HG03460 (cell line): Measurements from ENCODE around the gene TAGLN.

ENCODE experiments used
- ATAC-seq: cut with Tn5 transposase; IDR thresholded peaks from one replicate; pipeline ENCODE4 v1.9.1; 2021; ENCODE audit not compliant: unreplicated experiment

TAGLN gene

DNA sequence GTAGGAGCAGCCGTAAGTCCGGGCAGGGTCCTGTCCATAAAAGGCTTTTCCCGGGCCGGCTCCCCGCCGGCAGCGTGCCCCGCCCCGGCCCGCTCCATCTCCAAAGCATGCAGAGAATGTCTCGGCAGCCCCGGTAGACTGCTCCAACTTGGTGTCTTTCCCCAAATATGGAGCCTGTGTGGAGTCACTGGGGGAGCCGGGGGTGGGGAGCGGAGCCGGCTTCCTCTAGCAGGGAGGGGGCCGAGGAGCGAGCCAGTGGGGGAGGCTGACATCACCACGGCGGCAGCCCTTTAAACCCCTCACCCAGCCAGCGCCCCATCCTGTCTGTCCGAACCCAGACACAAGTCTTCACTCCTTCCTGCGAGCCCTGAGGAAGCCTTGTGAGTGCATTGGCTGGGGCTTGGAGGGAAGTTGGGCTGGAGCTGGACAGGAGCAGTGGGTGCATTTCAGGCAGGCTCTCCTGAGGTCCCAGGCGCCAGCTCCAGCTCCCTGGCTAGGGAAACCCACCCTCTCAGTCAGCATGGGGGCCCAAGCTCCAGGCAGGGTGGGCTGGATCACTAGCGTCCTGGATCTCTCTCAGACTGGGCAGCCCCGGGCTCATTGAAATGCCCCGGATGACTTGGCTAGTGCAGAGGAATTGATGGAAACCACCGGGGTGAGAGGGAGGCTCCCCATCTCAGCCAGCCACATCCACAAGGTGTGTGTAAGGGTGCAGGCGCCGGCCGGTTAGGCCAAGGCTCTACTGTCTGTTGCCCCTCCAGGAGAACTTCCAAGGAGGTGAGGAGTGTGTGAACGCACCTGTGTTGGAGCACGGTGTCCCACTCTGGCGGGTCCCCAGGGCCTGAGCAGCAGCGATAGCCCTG, at the start of gene TAGLN:
TAGLN (plus strand) TSS at position 318 of the 863 bp plus-strand sequence. CDS start 3,644 bp downstream, outside the sequence.
- ATAC-seq: no peak

DNA sequence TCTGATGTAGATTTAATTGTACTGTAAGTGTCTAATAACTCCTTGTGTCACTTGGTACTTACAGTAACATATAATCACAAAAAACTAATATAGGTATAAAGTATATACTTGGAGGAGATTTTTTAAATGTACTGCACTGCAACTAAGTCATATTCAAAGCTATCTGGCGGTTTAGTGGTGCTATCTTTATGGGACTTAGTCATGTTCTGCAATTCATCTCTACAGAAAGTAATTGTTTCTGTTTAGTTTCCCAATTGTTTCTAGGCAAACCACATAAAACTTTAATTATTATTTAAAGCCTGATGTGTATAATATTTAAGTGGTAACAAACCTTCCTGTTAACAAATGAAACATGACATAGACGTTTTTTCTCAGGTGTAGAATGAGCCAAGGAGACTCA, 47.1 kb upstream of the TAGLN start:
- ATAC-seq: no peak

DNA sequence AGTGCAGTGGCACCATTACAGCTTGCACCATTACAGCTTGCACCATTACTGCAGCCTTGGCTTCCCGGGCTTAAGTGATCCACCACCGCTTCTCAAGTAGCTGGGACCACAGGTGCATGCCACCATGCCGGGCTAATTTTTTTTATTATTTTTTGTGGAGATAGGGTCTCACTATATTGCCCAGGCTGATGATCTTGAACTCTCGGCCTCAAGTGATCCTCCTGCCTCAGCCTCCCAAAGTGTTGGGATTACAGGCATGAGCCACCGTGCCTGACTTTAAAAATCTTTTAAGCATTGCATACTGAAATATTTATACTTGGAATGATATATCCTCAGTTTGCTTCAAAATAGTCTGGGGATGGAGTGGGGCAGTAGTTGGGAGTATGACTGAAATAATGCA, 44.7 kb upstream of the TAGLN start:
- ATAC-seq: no peak

DNA sequence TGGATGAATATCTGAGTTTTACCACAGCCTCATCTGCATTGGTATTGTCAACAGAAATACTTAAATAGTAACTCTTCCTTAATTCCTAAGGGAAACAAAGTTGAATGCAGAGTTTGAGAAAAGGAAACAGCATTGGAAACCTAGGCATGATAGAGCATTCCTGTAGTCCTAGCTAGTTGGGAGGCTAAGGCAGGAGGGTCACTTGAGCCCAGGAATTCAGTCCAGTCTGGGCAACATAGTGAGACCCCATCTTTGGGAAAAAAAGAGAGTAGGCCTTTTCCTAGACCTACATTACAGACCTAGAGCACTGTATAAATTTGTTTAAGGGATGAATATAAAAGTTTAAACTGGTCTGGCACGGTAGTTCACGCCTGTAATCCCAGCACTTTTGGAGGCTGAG, 41.7 kb upstream of the TAGLN start:
- ATAC-seq: no peak

DNA sequence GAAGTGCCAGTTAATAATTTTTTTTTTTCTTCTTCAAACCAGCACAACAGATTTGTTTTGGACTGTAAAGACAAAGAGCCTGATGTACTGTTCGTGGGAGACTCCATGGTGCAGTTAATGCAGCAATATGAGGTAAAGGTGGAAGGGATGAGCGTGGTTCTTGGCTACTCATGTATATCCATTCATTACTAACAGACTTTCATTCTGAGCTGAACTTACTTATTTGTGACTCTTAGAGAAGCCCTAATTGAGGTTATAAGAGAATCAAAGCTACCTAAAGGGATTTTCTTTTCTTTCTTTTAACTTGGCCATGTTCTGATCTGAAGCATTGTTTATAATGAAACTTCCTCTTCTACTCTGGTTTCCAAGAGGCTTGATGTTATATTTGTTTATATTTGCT, 39.3 kb upstream of the TAGLN start:
- no peak for ATAC-seq

DNA sequence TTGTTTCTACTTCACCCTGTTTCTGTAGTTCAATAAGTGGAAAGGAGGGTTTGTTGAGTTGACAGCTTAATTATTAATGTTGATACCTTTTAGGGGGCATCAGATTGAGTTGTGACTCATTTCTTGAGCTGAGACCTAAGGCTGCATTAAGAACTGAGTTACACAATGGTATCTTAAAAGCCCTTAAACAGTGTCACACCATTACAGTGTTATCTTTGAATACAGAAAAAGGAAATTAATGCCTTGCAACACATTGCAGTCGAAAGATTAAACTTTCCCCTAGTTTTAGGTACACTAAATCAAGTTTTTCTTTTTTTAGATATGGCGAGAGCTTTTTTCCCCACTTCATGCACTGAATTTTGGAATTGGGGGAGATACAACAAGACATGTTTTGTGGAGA, 38.3 kb upstream of the TAGLN start:
- no peak for ATAC-seq

DNA sequence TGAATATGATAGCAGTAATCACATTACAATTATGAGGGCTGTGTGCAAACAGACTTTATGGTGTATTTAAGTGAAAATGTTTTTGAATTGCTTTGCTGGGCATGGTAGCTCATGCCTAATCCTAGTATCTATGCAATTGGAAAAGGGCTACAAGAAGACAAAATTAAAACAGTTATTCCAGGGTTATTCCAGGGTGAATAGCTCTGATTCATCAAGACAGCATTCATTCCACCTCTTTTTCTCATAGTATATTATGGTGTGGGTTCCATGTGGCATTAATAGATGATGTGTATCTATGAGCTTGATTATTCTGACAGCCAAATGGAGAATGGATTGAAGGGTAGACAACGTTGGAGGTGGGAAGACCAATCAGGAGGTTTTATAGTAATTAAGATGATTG, 32.7 kb upstream of the TAGLN start:
- ATAC-seq: no peak

DNA sequence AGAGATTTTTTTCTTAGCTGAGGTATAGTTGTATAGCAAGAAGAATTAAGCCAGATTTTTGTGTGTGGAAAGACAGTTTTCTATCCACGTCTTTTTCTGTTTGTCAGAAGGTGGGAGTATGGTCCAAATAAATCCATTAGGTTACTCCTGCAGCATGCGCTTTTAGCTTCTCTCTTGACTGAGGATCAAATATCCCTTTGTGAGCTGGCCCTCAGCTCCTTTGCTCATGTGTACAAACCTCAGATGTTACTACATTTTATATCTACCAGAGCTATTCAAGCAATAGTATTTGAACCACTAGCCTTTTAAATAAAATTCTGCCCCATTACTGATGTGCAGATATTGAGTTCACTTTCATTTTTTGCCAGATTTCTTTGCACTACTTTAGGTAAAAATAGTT, 29.4 kb upstream of the TAGLN start:
- no peak for ATAC-seq

DNA sequence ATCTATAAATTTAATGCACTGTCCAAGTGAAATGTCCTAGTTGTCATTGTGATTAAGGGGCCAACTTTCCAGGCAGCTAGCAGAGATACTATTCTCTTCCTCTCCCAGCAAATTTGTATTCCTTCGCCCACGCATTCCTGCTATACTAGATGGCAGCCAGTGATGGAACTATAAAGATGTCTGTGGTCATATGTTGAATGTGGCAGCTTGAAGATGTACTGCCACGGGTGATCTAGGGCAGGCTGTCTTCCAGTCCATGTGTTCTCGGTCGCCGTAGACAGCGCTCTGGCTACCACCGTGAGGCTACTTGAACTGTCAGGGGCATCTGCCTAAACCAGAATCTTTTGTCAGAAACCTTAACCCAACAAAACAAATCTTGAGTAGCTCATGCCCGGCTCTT, 29.0 kb upstream of the TAGLN start:
- ATAC-seq: no peak

DNA sequence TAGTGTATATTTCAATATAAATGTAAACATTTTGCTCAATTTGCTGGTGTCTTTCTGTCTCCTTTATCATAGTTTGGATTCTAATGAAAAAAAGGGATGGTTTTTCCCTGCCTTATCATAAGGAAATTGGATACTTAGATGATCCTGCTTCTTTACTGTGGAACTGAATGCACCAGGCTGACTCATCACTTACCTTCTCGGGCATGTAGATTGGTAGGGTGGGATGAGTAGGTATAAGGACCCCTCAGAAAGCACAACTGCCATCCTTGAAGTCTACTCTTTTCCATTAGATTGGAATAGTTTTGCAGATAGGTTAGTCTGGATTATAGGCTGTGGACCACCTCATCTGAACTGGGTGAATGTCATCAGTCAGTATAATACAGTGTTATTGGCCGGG, 28.2 kb upstream of the TAGLN start:
- ATAC-seq: no peak

DNA sequence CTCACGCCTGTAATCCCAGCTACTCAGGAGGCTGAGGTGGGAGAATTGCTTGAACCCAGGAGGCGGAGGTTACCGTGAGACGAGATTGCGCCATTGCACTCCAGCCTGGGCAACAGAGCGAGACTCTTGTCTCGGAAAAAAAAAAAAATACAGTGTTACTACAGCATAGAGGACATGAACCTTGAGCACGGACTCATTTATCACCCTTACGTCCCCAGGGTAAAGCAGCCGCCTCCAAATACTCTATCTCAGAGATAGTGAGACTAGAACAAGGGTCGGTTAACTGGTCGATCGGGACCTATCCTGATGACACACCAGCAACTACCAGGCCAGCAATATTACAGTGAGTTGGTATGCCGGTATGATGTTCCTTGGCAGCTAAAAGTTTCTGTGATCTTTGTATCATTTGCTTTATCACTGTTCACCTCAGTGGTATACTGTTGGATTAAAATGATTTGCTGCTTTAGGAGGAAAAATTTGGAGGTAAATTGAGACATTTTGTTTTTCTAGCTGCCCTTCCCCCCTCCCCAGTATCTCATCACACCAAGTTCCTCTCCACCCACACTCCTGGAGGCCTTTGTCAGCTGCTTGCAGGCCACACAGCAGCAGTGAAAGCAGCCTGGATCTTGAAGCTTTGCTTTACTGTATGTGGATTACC, 27.6 kb upstream of the TAGLN start:
- ATAC-seq: no peak

DNA sequence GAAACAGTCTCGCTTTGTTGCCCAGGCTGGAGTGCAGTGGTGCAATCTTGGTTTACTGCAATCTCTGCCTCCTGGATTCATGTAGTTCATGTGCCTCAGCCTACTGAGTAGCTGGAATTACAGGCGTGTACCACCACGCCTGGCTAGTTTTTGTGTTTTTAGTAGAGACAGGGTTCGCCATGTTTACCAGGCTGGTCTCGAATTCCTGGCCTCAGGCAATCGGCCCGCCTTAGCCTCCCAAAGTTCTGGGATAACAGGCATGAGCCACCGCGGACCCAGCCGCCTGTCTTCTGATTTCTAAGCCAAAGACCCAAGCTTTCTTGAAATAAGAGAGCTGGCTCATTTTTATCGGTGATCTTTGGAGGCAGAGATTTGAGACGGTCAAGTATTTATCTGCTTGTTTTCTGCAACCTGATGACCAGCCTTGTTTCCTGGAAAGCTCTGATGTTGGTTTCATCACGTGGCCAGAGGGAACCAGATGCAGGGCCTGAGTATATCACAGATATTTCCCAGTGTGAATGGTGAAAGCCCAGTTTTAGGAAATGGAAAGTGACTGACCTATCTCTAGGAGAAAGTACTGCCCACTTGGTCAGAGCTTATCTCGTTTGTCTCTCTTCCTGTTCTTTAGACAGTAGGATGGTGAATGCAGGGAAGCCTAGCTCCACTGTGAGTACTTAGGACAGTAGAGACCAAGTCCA, 26.3 kb upstream of the TAGLN start:
- ATAC-seq: no peak

DNA sequence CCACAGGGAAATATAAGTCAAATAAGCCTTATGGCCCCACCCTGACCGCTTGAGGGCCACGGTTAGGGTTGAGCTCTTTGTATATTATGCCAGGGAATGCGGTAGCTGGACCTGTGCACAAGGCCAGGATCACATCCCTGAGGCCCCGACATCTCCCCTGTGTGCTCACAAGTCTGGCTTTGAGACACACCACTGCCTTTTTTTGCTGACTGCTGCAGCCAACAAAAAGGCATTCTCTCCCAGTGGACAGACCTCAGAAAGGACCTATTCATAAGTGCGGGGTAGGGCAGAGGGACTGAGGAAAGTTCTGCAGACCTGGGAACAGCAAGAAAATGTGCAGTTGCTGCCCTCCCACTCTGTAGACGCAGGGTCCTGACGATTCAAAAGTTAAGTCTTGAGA, 24.1 kb upstream of the TAGLN start:
- no peak for ATAC-seq

DNA sequence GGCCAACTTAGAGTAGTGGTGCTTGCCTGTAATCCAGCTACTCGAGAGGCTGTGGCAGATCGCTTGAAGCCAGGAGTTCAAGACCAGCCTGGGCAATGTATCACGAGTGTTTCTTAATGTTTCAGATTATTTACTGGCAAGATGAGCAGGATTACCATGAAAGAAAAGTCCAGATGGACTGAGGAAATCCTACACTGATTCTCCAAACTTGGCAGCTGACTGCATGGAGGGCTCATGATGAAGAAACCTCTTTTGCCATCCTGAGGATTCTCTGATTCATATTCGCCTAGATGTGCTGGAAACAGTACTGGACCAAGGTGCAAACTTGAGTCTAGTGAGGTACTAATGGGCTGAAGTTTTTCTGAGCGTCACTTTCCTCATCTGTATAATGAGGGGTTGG, 23.4 kb upstream of the TAGLN start:
- ATAC-seq: no peak

DNA sequence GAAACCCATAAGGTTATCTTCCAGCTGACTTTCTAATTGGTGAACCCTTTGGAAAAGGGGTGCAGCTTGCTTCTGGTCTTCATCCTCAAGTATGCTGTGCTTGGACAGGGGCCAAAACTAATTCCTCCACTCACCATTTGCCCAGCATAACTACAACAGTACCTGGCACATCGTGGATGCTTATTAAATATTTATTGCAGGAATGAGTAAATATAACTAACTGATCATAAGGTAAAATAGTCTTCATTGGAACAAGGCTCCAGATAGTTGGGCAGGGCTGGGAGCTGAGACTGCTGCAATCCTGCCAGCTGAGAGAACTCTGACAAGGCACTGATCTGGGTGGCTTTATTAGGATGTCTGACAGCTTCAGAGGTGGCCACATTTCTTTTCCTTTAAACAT, 23.0 kb upstream of the TAGLN start:
- no peak for ATAC-seq

DNA sequence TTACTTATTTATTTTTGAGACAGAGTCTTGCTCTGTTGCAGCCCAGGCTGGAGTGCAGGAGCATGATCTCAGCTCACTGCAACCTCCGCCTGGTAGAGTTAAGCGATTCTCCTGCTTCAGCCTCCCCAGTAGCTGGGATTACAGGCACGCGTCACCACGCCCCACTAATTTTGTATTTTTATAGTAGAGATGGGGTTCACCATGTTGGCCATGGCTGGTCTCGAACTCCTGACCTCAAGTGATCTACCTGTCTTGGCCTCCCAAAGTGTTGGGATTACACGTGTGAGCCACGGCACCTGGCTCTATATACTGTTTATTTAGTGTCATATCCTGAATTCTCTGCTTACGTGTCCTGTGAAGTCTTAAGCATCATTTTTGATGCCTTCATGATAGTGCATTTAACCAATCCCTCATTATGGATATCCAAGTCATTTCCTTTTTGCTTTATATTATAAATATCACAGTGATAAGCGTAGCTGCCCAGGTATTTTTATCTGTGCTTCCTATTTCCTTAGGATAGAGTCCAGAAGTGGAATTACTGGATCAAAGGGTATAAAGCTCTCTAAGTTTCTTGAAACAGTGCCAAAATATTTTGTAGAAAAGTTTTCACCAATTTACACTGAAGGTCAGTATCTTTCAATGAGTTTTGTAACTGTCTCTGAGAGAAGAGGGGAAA, 21.5 kb upstream of the TAGLN start:
- ATAC-seq: no peak

DNA sequence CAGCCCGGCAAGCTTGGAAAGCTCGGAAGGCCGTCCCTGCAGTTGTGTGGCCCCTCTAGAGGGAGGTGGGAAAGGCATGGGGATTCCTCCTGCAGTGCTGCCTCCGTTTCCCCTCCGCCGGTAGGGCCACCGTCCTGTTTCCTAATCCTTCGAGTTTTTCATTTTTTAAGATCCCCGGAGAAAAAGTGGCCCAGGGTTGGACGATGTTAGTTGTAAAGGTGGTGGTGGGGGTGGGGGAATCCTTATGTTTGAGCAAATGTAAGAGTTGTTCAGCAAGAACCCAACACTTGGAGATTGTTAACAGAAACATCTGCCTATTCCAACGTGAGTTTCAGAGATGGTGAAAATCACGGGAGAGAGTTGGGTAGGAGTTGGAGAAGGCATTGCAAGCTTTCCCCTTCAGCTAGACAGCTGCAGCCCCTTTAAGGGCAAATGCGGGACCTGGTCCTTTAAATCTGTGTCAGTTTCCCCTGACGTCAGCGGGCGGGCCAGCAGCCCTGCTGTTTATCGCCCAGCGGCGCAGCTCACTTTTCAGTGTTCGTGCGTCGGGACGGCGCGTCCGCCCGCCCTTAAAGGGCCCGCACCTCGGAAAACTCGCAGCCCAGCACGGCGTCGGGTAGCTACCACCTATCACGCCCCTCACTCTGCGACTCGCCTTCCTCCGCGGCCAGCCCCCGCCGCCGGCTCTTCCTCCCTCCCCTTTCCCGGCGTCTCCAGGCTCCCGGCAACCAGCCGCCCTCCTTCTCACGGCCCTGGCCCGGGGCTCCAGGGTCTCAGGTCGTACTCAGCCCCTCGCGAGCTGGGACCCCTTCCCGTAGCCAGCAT, 20.7 kb upstream of the TAGLN start, which contains the start of gene SIDT2:
SIDT2 (plus strand) TSS at position 534 of the 825 bp plus-strand sequence. CDS start 521 bp downstream, outside the sequence.
- peak; percentile 86 for ATAC-seq

DNA sequence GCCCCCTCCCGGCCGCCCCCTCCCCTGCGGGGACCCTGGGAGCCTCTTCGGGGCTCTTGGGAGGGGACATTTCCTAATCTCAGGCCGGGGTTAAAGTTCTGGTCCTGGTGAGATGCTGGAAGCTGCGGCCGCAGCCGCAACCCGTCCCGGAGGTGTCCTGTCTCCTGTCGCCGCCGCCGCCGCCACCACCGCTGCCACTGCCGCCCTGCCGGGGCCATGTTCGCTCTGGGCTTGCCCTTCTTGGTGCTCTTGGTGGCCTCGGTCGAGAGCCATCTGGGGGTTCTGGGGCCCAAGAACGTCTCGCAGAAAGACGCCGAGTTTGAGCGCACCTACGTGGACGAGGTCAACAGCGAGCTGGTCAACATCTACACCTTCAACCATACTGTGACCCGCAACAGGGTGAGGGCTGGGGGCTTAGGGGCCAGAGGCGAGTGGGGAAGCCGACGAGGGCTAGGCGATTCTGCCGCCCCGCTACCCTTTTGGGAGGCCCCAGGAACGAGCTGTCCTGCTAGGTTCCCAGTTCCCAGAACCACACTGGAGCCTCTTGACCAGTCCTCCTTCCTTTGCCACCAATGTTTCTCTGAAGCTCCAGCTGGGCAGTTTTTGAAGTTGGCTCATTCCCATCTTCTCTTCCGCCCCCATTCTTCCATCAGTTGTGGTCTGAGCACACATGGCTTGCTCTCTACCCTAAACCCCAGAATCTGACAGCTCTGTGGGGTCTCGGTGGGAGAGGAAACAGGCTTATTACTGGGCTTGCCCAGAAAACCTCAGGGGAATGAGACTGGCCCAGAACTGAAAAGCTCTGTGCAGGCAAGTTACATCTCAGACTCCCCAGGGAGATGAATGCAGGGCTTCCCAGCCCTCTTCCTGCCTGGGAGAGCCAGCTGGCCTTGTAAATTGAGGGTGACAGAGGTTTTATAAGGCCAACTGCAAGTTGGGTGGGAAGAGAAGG, 19.8 kb upstream of the TAGLN start:
- peak; percentile 30 for ATAC-seq

DNA sequence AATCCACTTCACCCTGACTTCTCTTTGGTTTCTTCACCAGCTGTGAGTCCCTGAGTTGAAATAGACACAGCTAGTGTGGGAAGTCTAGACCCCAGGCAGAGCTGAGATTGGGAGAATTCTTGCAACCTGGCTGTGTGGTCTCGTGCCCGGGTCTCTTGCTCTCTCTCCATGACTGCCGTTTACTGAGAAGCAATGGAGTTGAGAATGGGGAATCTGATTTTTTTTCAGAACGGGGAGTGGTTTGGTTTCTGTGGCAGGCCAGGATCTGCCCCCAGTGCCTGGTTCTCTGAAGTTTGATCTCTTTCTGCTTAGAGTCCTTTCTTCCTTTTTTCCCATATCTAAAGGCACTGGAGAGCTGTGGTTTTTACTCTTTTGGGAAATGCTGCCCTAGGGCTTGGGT, 19.1 kb upstream of the TAGLN start:
- ATAC-seq: no peak
